Caki2 (cell line): ENCODE results near the gene TACC2. TPM values are rescaled to one million over a fixed set of nuclear protein-coding genes. Genes with fewer than 3 reads are reported as not detected.
"Not testable (repeated sequence)": the region's sequence is repeated elsewhere in the genome, so short reads cannot be mapped to it uniquely, and the experiment has no call there.

Experiments used
- DNase-seq: peaks from one replicate; pipeline ENCODE4 v3.0.0-alpha.2; 2015; ENCODE audit warnings: low read depth
- in situ Hi-C: cut with HindIII; loops from 2 replicates; pipeline ENCODE4 v1.10.0; 2016; ENCODE audit warnings: low sequenced_read_pairs, low pct_unique_long_range_greater_than_20kb, mixed read lengths
- total RNA-seq: library from RNA; depleted of rRNA; stranded (reverse); fragments of >200 nt; shearing (Covaris generic); gene quantifications from 2 replicates; pipeline ENCODE4 v1.2.3, GENCODE V29; 2014; ENCODE audit warnings: low replicate concordance

Gene TACC2
- total RNA-seq, 1 experiment from 2014 or later, result 21.8 TPM

DNA sequence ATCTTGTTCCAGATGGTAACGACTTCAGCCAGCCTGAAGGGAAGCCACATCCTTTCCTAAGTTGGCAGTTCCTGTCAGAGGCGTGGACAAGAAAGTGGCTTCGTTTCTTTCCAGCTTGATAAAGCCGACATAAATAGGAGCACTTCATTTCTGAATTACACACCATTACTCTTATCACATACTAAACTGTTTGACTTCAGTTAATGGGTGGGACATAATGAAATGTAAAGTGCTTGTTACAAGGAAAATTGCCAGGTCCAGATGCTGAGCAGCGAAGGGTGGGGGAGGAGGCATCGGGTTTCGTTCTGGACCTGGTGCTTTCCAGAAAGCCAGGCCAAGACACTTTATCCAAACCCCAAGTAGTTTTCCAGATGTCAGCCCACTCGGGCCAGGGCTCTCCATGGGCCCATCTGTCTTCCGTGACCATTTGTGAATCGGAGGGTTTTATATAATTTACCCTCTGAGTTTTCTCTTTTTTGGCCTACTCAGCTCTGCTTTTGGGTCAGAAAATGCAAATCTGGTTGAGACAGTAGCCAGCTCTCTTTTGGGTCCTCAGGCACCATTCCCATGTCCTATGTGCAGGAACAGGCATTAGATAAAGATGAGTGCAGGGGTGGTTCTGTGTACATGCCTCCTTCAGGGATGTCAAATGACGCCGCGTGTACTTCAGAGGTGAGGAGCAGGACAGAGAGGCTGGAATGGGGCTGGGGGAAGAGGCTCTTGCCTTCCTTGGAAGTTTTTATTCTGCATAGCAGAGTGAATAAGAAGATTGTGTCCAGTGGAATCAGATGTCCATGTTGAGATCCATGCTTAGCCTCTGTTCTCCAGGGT lies 90.2 kb downstream of the TACC2 start:
- in situ Hi-C loops, result no loop called here
- DNase-seq, result no peak

DNA sequence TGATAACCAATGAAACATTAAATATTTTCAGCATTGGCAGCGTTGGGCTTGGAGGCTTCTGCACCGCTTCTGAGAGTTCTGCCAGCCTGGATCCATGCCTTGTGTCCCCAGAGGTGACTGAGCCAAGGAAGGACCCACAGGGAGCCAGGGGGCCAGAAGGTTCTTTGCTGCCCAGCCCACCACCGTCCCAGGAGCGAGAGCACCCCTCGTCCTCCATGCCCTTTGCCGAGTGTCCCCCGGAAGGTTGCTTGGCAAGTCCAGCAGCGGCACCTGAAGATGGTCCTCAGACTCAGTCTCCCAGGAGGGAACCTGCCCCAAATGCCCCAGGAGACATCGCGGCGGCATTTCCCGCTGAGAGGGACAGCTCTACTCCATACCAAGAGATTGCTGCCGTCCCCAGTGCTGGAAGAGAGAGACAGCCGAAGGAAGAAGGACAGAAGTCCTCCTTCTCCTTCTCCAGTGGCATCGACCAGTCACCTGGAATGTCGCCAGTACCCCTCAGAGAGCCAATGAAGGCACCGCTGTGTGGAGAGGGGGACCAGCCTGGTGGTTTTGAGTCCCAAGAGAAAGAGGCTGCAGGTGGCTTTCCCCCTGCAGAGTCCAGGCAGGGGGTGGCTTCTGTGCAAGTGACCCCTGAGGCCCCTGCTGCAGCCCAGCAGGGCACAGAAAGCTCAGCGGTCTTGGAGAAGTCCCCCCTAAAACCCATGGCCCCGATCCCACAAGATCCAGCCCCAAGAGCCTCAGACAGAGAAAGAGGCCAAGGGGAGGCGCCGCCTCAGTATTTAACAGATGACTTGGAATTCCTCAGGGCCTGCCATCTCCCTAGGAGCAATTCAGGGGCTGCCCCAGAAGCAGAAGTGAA lies 93.9 kb downstream of the TACC2 start:
- in situ Hi-C loops, result no loop called here
- no peak for DNase-seq

GRCh38 chr10:122083478-122084025 lies 94.6 kb downstream of the TACC2 start:
- no peak for DNase-seq
- in situ Hi-C loops, result no loop called here

GRCh38 chr10:122084286-122085041 lies 95.5 kb downstream of the TACC2 start:
- DNase-seq, result no peak
- in situ Hi-C loops, result no loop called here

DNA sequence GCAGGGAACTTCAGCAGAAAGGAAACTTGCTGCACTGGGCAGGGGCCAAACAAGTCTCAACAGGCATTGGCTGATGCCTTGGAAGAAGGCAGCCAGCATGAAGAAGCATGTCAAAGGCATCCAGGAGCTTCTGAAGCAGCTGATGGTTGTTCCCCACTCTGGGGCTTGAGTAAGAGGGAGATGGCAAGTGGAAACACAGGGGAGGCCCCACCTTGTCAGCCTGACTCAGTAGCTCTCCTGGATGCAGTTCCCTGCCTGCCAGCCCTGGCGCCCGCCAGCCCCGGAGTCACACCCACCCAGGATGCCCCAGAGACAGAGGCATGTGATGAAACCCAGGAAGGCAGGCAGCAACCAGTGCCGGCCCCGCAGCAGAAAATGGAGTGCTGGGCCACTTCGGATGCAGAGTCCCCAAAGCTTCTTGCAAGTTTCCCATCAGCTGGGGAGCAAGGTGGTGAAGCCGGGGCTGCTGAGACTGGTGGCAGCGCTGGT lies 96.5 kb downstream of the TACC2 start:
- in situ Hi-C loops, result no loop called here
- no peak for DNase-seq

DNA sequence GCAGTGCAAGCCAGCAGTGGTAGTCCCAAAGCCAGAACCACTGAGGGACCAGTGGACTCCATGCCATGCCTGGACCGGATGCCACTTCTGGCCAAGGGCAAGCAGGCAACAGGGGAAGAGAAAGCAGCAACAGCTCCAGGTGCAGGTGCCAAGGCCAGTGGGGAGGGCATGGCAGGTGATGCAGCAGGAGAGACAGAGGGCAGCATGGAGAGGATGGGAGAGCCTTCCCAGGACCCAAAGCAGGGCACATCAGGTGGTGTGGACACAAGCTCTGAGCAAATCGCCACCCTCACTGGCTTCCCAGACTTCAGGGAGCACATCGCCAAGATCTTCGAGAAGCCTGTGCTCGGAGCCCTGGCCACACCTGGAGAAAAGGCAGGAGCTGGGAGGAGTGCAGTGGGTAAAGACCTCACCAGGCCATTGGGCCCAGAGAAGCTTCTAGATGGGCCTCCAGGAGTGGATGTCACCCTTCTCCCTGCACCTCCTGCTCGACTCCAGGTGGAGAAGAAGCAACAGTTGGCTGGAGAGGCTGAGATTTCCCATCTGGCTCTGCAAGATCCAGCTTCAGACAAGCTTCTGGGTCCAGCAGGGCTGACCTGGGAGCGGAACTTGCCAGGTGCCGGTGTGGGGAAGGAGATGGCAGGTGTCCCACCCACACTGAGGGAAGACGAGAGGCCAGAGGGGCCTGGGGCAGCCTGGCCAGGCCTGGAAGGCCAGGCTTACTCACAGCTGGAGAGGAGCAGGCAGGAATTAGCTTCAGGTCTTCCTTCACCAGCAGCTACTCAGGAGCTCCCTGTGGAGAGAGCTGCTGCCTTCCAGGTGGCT lies 97.7 kb downstream of the TACC2 start:
- no peak for DNase-seq
- in situ Hi-C loops, result no loop called here

DNA sequence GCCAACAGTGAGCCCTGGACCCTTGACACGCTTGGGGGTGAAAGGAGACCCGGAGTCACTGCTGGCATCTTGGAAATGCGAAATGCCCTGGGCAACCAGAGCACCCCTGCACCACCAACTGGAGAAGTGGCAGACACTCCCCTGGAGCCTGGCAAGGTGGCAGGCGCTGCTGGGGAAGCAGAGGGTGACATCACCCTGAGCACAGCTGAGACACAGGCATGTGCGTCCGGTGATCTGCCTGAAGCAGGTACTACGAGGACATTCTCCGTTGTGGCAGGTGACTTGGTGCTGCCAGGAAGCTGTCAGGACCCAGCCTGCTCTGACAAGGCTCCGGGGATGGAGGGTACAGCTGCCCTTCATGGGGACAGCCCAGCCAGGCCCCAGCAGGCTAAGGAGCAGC lies 98.5 kb downstream of the TACC2 start:
- DNase-seq, result no peak
- in situ Hi-C loops, result no loop called here

DNA sequence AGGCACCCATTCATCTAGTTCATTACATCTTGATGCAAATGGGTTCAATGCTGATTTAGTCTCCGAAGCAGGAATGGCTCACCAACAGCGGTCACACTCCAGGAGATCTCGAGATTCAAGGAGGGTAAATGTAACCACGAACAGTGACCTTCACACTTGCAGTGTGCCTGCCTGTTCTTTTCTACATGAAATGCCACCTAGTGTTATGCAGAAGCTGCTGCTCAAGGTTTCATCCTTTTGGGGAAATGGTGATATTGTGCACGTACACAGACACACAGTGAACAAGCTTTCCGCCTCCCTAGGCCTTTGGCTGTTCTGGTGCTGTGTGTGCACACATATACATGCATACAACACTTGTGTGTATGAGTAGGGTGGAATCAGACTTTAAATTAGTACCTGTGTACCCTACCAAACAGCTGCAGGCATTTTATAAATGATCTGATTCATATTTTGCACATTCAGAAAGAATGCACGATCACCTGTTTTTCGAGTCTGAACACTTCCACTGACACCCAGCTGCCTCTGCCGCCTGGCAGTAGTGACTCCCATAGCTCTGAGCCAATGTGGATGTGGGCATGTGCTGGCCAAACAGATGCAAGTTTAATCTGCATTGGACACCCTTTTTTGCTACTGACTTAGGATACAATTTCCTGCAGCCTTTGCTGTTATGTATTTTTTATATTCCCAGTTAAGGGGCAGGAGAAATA lies 100.5 kb downstream of the TACC2 start:
- in situ Hi-C loops, result no loop called here
- DNase-seq, result peak; percentile 39

DNA sequence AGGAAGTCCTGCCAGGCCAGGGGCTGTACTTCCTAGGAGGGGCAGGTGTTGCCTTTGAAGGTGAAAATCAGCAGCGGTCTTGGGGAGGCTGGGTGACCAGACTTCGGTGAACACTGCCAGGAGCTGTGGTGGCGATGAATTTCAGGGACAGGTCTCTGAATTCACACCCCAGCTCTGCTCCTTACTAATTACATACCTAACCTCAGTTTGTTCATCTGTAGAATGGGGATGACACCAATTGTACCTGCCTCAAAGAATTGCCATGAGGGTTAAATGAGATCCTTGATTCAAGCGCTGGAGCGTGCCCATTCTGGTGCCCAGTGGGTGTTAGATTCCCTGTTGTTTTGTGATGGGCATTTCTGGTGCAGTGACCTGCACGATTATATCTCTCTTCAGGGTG lies 102.8 kb downstream of the TACC2 start:
- in situ Hi-C loops, result no loop called here
- no peak for DNase-seq

DNA sequence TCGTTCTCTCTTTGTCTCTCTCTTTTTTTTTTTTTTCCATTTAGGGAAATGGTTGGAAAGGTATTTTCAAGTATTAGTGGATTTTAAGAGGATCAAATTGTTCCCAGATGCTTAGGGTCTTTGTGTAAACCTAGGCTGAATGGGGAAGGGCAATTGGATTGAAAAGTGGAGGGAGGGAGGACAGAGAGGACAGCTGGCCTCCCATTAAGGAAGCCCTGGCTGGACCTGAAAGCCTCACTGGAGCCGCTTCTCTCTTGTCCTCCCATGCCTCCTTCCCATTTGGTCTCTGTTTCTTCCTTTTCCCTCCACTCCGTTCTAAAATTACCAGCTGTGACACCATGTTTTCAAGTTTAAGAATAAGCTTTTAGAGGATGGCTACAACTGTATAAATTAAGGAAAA lies 104.1 kb downstream of the TACC2 start:
- in situ Hi-C loops, result no loop called here
- DNase-seq, result no peak

GRCh38 chr10:122096181-122096580 lies 107.2 kb downstream of the TACC2 start:
- DNase-seq, in situ Hi-C loops: not testable (repeated sequence)

GRCh38 chr10:122096705-122097104 lies 107.7 kb downstream of the TACC2 start:
- DNase-seq, result no peak
- in situ Hi-C loops, result no loop called here

GRCh38 chr10:122097935-122098334 lies 109.0 kb downstream of the TACC2 start:
- in situ Hi-C loops, result no loop called here
- no peak for DNase-seq

GRCh38 chr10:122098924-122099323 lies 110.0 kb downstream of the TACC2 start:
- no peak for DNase-seq
- in situ Hi-C loops, result no loop called here

DNA sequence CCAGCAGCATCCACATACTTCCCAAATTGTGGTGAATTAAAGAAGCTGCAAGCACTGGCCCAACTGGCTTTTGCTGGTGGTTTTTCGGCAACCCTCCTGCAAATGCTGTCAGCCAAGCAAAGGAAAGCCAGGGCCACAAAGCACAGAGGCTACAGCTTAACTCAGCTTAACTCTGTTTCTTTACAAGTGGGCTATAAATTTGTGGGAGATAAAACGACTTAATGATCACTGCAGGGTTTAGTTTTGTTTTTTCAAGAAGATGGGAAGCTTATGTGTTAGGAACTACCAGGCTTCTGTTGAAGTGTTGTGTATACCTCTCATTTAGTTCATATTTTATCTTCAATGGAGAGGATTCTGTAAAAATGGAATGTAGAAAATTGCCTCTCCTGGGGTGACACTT lies 110.6 kb downstream of the TACC2 start:
- in situ Hi-C loops, result no loop called here
- no peak for DNase-seq

- DNase-seq, result no peak
- in situ Hi-C loops, result no loop called here
Observed at GRCh38 chr10:122102146-122102868, 113.3 kb downstream of the TACC2 start.
